Neural progenitor cell (in vitro differentiated cells): ENCODE results near the gene PAQR5. TPM values are rescaled to one million over a fixed set of nuclear protein-coding genes. Genes with fewer than 3 reads are reported as not detected.

Source experiments
- DNase-seq: peaks from one replicate; pipeline ENCODE4 v3.0.0-alpha.2; 2016; ENCODE audit warnings: low spot score
- H2AFZ ChIP-seq: fragments of 200-600 bp; sonication (generic); replicated peaks from 2 replicates; pipeline ENCODE4 v1.6.1; 2016; ENCODE audit warnings: antibody characterized with exemption
- H3F3A ChIP-seq: fragments of 200-600 bp; sonication (generic); 2 replicates; pipeline ENCODE4 v1.6.1; 2016; ENCODE audit warnings: antibody characterized with exemption, low read depth
- H3K27ac ChIP-seq: fragments of 200-600 bp; sonication (generic); 2 replicates; pipeline ENCODE4 v1.5.1; 2016; ENCODE audit warnings: mild to moderate bottlenecking
- H3K27me3 ChIP-seq: fragments of 200-600 bp; sonication (generic); 2 replicates; pipeline ENCODE4 v1.6.1; 2016; ENCODE audit warnings: mild to moderate bottlenecking, moderate library complexity
- H3K36me3 ChIP-seq: fragments of 200-600 bp; sonication (generic); 2 replicates; pipeline ENCODE4 v1.5.1; 2016
- H3K4me1 ChIP-seq: fragments of 200-600 bp; sonication (generic); 2 replicates; pipeline ENCODE4 v1.6.1; 2016; ENCODE audit warnings: mixed run types
- H3K4me2 ChIP-seq: fragments of 200-600 bp; sonication (generic); 2 replicates; pipeline ENCODE4 v1.6.1; 2016
- H3K4me3 ChIP-seq: fragments of 200-600 bp; sonication (generic); 2 replicates; pipeline ENCODE4 v1.5.1; 2016
- H3K79me2 ChIP-seq: fragments of 200-600 bp; sonication (generic); 2 replicates; pipeline ENCODE4 v1.6.1; 2016; ENCODE audit warnings: low read depth
- H3K9ac ChIP-seq: fragments of 200-600 bp; sonication (generic); 2 replicates; pipeline ENCODE4 v1.6.1; 2016
- H3K9me3 ChIP-seq: fragments of 200-600 bp; sonication (generic); 2 replicates; pipeline ENCODE4 v1.5.1; 2016; ENCODE audit warnings: low read depth
- H4K20me1 ChIP-seq: fragments of 200-600 bp; sonication (generic); 2 replicates; pipeline ENCODE4 v1.6.1; 2016; ENCODE audit warnings: low read depth
- H3K27ac Mint-ChIP-seq: 3 replicates; pipeline ENCODE4 v1.8.0; 2021; ENCODE audit warnings: mixed read lengths
- H3K27me3 Mint-ChIP-seq: 2 replicates; pipeline ENCODE4 v1.8.0; 2022; ENCODE audit warnings: low read depth, mild to moderate bottlenecking, inconsistent platforms, moderate library complexity, mixed read lengths; ENCODE audit not compliant: insufficient read depth
- H3K36me3 Mint-ChIP-seq: 3 replicates; pipeline ENCODE4 v1.8.0; 2021; ENCODE audit warnings: mixed read lengths
- H3K4me1 Mint-ChIP-seq: 3 replicates; pipeline ENCODE4 v1.8.0; 2021; ENCODE audit warnings: mixed read lengths
- H3K4me3 Mint-ChIP-seq: 3 replicates; pipeline ENCODE4 v1.8.0; 2021; ENCODE audit warnings: mild to moderate bottlenecking, moderate library complexity, mixed read lengths
- H3K9me3 Mint-ChIP-seq: 3 replicates; pipeline ENCODE4 v1.8.0; 2020; ENCODE audit warnings: mixed read lengths
- EZH2 ChIP-seq: fragments of 200-600 bp; sonication (generic); IDR thresholded peaks from 2 replicates; pipeline ENCODE4 v1.6.1; 2017; ENCODE audit warnings: antibody characterized with exemption, mild to moderate bottlenecking, moderate library complexity
- EZH2phosphoT487 ChIP-seq: fragments of 200-600 bp; sonication (generic); IDR thresholded peaks from 2 replicates; pipeline ENCODE4 v1.6.1; 2017; ENCODE audit warnings: antibody characterized with exemption
- total RNA-seq: library from RNA; depleted of rRNA; stranded (reverse); fragments of >200 nt; gene quantifications from 2 replicates; pipeline ENCODE4 v1.2.3, GENCODE V29; 2015; ENCODE audit warnings: low replicate concordance
- TF ChIP-seq, protein P1 (sequence below): fragments of 200-600 bp; sonication (generic); IDR thresholded peaks from 2 replicates; pipeline ENCODE4 v1.5.1; 2017; ENCODE audit warnings: antibody characterized with exemption, mild to moderate bottlenecking

PAQR5 gene
- total RNA-seq, 1 donor from 2014 or later: 1.4 TPM

DNA sequence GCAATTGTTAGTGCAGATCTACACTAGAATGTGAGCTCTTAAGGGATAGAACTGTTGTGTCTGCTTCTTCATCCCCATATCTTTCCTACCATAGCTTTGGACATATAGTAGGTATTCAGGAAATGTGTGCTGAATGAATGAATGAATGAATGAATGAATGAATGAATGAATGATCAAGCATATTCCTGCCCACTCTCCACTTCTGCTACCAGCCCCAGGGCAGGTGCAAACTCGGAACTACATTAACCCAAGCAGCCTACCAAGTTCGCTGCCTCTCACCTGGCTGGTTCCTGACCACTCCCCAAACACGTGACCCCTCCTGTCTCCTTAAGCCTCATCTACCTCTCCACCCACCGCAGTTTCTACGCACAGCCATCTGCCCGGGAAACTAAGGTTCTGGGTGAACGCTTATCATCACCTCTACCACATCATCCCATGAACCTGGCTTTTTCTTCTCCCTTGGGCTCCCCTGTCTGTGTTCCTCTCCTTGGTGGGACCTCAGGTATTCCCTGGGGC, 26.8 kb downstream of the PAQR5 start:
- Mint-ChIP-seq H3K9me3 (no peaks in the 10 kb centered on the region), H3K4me3 (no peak overlapping the region), H3K27ac (peak overlapping the region; percentile 32), H3K27me3 (peaks cover 14% of the 10 kb centered on the region), H3K36me3 (no peaks in the 10 kb centered on the region), H3K4me1 (peaks cover 22% of the 10 kb centered on the region)
- Histone ChIP-seq H3K27ac (no peak overlapping the region), H3K9ac (no peak overlapping the region), H3F3A (no peaks in the 10 kb centered on the region), H2AFZ (no peak overlapping the region), H3K4me3 (no peak overlapping the region), H3K36me3 (no peaks in the 10 kb centered on the region), H3K79me2 (no peaks in the 10 kb centered on the region), H4K20me1 (no peaks in the 10 kb centered on the region), H3K4me2 (no peak overlapping the region), H3K27me3 (no peaks in the 10 kb centered on the region), H3K4me1 (no peaks in the 10 kb centered on the region), H3K9me3 (no peaks in the 10 kb centered on the region)
- TF ChIP-seq EZH2 (no peak), EZH2phosphoT487 (no peak)
- TF ChIP-seq, protein P1, sequence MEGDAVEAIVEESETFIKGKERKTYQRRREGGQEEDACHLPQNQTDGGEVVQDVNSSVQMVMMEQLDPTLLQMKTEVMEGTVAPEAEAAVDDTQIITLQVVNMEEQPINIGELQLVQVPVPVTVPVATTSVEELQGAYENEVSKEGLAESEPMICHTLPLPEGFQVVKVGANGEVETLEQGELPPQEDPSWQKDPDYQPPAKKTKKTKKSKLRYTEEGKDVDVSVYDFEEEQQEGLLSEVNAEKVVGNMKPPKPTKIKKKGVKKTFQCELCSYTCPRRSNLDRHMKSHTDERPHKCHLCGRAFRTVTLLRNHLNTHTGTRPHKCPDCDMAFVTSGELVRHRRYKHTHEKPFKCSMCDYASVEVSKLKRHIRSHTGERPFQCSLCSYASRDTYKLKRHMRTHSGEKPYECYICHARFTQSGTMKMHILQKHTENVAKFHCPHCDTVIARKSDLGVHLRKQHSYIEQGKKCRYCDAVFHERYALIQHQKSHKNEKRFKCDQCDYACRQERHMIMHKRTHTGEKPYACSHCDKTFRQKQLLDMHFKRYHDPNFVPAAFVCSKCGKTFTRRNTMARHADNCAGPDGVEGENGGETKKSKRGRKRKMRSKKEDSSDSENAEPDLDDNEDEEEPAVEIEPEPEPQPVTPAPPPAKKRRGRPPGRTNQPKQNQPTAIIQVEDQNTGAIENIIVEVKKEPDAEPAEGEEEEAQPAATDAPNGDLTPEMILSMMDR: no peak
- DNase-seq: no peak

DNA sequence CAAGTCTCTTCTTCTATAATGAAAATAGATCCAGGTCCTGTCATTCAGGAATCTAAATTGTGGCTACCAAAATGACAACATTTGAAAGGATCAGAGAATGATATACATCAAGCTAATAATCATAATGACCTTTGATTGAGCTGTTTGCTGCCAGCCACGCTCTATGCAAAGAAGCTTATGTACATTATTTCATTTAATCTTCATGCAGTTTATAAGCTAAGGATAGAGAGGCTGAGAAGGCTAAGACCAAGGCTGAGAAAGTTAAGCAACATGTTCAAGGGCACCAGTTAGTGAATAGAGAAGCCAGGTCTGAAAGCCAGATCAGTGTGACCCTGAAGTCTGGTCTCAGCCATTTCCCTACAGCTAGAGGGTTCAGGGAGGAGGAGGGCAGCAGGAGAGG, 29.4 kb downstream of the PAQR5 start:
- Histone ChIP-seq H3K27me3 (no peaks in the 10 kb centered on the region), H3K9ac (no peak overlapping the region), H3K79me2 (no peaks in the 10 kb centered on the region), H3K27ac (no peak overlapping the region), H3K36me3 (no peaks in the 10 kb centered on the region), H2AFZ (no peak overlapping the region), H3K4me1 (no peaks in the 10 kb centered on the region), H3F3A (no peaks in the 10 kb centered on the region), H3K4me2 (no peak overlapping the region), H3K4me3 (no peak overlapping the region), H4K20me1 (no peaks in the 10 kb centered on the region), H3K9me3 (no peaks in the 10 kb centered on the region)
- no peak for DNase-seq
- H3K27me3 Mint-ChIP-seq: peaks cover 5% of the 10 kb centered on the region
- peak overlapping the region; percentile 47 for H3K27ac Mint-ChIP-seq
- no peak overlapping the region for H3K4me3 Mint-ChIP-seq
- H3K9me3 Mint-ChIP-seq: no peaks in the 10 kb centered on the region
- no peaks in the 10 kb centered on the region for H3K36me3 Mint-ChIP-seq
- TF ChIP-seq, protein P1: no peak
- TF ChIP-seq EZH2phosphoT487: no peak
- TF ChIP-seq EZH2: no peak
- peaks cover 22% of the 10 kb centered on the region for H3K4me1 Mint-ChIP-seq

DNA sequence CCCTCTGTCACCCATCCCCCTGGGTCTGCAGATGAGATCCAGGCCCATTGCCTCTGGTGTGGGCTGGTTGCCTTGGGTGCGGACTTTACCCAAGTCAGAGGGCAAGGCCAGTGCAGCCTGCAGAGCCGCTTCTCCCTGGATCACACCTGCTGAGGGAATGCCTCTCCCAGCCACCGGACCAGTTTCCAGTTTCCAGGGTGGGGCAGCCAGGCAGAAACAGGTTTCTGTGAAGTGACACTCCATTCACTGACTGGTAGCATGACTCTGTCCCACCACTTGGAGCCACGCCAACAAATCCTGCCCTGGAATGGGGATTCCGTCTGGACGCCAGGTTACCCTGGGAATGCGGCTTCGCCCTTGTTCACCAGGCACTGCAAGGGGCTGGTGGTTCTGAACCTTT, 30.0 kb downstream of the PAQR5 start:
- no peak overlapping the region for H3K4me3 ChIP-seq
- no peak overlapping the region for H3K27ac ChIP-seq
- Mint-ChIP-seq H3K27me3 (peaks cover 5% of the 10 kb centered on the region), H3K4me3 (no peak overlapping the region), H3K9me3 (no peaks in the 10 kb centered on the region), H3K27ac (peak overlapping the region; percentile 26), H3K36me3 (no peaks in the 10 kb centered on the region), H3K4me1 (peaks cover 18% of the 10 kb centered on the region)
- no peak overlapping the region for H3K4me2 ChIP-seq
- H2AFZ ChIP-seq: no peak overlapping the region
- H3K4me1 ChIP-seq: no peaks in the 10 kb centered on the region
- TF ChIP-seq, protein P1: no peak
- no peak for TF ChIP-seq EZH2phosphoT487
- TF ChIP-seq EZH2: no peak
- no peaks in the 10 kb centered on the region for H3F3A ChIP-seq
- H3K79me2 ChIP-seq: no peaks in the 10 kb centered on the region
- H3K36me3 ChIP-seq: no peaks in the 10 kb centered on the region
- H3K27me3 ChIP-seq: no peaks in the 10 kb centered on the region
- H4K20me1 ChIP-seq: no peaks in the 10 kb centered on the region
- no peak for DNase-seq
- H3K9me3 ChIP-seq: no peaks in the 10 kb centered on the region
- H3K9ac ChIP-seq: no peak overlapping the region
